ENCODE data around the gene AGBL1.
"Not testable (repeated sequence)": the region's sequence is repeated elsewhere in the genome, so short reads cannot be mapped to it uniquely, and the experiment has no call there.

AGBL1 gene

DNA sequence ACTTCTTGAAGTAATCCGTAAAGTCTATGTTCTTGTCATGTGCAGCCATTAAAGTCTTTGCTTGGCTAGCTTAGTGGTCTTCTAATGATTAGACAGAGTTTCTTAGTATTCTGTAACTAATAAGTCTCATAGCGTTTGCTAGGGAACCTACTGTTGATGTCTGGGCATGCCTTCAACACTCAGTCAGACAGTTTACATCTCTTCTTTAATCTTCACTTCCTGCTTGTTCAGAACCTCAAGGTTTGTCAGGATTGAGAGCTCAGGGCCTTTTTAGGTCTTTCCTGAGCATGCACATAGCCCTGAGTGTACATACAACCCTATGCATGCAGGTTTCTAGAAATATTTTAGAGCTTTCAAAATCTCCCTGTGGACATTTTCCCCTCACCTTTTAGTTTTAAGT is 426.3 kb downstream of the AGBL1 start:
- DNase-seq (ENCODE audit: low read depth), result no peak

GRCh38 chr15:86506401-86506800 is 426.7 kb downstream of the AGBL1 start:
- no peak for DNase-seq (ENCODE audit: low read depth)

- DNase-seq (ENCODE audit: low read depth), result no peak
Observed at GRCh38 chr15:86515625-86516024, 436.0 kb downstream of the AGBL1 start.

DNA sequence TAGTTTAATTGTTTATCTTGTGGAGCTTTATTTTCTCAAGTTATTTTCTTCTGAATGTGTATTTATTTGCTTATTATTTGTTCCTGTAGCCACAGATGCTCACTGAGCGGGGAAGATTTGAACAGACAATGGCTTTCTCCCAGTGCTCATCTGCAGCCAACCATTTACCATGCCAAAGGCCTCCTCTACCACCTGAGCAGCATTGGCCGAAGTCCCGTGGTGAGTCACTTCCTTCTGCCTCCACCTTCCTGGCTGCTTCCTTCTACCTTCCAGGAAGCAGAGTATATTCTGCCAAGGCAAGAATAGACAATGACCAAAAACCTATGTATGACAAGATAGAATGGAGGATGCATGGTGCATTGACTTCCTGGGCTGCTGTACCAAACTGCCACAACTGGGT is 443.1 kb downstream of the AGBL1 start:
- DNase-seq (ENCODE audit: low read depth), result no peak

DNA sequence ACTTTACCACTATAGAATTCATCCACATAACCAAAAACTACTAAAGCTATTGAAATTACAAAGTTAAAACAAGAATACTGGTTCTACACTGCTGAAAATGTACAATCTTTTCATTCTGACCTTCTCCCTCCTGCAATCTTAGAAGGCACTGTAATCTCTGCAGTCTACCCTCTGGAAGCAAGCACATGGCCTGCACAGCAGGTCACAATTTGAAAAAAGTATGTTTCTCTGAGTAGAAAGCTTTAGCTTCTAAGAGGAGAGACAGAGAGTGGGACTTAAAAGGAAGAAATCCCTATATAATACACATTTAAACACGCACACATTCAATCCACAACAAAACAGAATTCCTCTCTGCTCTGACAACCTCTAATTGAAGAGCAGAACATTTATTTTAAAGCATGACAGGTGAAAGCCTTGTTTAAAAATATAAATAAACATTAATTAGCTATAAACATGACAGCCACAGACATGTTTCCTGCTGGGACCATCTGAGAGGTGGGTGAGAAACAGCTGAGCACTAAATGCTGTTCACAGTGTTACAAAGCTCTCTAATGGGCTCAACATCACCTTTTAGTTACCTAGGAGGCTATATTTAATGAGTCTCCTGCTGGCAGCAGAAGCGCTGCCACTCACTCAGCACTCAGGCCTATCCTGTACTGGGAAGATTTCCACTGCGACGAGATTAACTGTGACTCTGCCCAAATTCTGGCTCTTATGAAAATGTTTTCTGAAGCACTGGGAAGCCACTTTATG is 447.4 kb downstream of the AGBL1 start:
- DNase-seq (ENCODE audit: low read depth), result no peak

- not testable (repeated sequence) for DNase-seq (ENCODE audit: low read depth)
Observed at GRCh38 chr15:86528094-86528493, 448.4 kb downstream of the AGBL1 start.

GRCh38 chr15:86538141-86538540 is 458.5 kb downstream of the AGBL1 start:
- no peak for DNase-seq (ENCODE audit: low read depth)

GRCh38 chr15:86540840-86541467 is 461.3 kb downstream of the AGBL1 start:
- DNase-seq (ENCODE audit: low read depth), result no peak

DNA sequence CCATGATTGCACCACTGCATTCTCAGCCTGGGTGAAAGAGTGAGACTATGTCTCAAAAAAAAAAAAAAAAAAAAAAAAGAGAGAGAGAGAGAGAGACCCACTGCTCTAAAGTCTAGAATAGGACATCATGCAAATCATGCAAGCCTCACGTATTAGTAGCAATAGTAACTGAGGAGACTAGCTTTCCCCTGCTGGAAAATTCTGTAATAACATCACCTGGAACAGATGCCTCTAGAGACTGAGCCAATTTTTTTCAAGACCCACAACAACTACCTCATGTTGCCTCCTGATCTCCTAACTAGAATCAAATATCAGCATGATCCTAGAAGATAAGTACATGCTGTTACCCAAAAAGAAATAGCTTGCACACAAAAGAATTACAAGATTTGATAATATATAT is 461.9 kb downstream of the AGBL1 start:
- no peak for DNase-seq (ENCODE audit: low read depth)

DNA sequence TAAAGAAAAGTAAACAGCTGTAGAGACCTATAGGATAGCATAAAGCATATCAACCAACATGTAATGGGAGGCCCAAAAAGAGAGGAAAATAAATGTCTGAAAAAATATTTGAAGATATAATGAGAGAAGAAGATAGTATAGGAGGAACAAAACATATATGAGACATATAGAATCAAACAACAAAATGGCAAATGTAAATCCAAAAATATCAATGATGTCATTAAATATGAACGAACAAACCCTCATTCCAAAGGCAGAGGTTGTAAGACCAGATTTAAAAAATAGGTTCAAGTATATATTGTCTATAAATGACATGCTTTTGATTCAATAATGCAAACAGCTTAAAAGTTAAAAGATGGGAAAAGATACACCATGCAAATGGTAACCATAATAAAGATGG is 470.4 kb downstream of the AGBL1 start:
- no peak for DNase-seq (ENCODE audit: low read depth)

- DNase-seq (ENCODE audit: low read depth), result no peak
Observed at GRCh38 chr15:86553108-86553507, 473.4 kb downstream of the AGBL1 start.

GRCh38 chr15:86555098-86555497 is 475.4 kb downstream of the AGBL1 start:
- no peak for DNase-seq (ENCODE audit: low read depth)

DNA sequence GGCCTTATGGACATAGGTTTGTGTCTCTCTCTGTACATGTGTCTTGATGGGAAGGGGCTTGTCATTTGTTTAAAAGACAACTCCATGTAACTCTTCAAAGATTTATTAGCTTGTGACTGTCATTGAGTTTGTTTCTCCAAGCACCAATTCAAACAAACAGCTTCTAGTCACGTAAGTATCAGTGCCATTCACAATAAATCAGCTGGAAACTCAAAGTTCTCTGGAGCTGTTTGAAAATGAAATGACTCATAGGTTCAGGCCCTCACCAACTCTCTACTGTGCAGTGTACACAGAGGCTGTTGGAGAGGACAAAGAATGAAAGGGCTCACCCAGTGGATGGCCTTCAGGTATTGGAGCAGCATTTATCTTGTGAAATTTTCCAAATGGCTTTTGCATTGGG is 476.3 kb downstream of the AGBL1 start:
- no peak for DNase-seq (ENCODE audit: low read depth)

GRCh38 chr15:86556396-86557017 is 476.8 kb downstream of the AGBL1 start:
- no peak for DNase-seq (ENCODE audit: low read depth)

DNA sequence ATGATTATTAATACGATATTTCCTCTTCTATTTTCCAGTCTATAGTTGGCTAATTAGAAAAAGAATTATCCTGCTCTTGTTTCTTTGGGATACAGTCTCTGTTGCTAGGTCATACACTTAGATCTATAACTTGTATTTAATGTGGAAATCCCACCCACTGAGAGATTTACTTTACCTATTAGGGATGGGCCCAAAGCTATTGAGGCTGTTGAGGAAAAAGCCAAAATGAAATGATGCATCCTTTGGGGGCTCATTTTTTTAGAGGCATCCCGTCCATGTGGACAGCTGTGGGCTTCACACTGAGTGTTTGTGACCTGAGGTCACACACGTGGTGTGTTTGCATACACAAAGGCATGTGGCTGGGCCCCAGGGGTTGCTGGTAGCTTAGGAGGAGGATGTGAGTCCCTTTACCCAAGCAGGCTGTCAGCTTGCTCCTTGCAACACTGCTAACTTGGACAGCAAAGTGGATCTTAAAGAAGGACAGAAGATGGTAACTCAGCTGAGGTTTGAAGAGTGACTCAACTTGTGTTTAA is 477.4 kb downstream of the AGBL1 start:
- no peak for DNase-seq (ENCODE audit: low read depth)

DNA sequence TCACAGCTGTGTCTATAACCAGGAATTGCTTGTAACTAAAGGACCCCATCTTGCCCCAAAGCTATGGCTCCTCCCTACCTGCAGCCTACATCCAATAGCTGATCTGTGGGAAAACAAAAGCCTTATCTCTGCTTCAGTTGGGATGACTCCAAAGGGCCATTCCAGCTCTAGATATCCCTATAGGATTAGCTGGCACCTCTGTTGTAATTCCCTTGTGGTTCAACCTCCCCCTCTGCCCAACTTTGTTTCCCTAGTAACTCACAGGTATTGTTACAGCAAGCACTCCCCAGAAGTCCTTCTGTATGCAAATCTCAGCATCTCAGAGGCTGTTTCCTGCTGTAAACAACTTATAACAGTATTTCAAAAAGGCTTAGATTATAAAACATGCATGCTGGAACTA is 478.6 kb downstream of the AGBL1 start:
- DNase-seq (ENCODE audit: low read depth), result no peak

GRCh38 chr15:86558686-86559085 is 479.0 kb downstream of the AGBL1 start:
- DNase-seq (ENCODE audit: low read depth), result no peak

GRCh38 chr15:86568378-86568777 is 488.7 kb downstream of the AGBL1 start:
- DNase-seq (ENCODE audit: low read depth), result no peak

DNA sequence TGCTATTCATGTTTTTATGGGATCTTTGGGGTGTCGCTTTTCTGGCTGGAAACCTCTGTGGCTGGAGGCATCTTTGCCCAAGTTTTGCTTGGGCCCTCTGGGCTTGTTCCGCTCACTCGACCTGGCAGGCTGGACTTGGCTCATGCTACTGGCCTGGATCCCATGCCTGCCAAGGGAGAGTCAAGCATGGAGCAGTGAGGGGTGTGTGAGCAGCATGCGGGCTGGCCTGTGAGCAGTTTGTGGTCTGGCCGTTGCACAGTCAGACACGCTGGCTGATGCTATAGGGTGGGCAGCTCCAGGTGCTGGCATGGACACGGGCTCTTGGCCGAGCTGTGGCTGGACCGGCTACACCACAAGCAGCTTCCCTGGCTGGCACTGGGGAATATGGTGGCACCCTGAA is 491.1 kb downstream of the AGBL1 start:
- no peak for DNase-seq (ENCODE audit: low read depth)

- DNase-seq (ENCODE audit: low read depth), result no peak
Observed at GRCh38 chr15:86571873-86572272, 492.2 kb downstream of the AGBL1 start.

DNA sequence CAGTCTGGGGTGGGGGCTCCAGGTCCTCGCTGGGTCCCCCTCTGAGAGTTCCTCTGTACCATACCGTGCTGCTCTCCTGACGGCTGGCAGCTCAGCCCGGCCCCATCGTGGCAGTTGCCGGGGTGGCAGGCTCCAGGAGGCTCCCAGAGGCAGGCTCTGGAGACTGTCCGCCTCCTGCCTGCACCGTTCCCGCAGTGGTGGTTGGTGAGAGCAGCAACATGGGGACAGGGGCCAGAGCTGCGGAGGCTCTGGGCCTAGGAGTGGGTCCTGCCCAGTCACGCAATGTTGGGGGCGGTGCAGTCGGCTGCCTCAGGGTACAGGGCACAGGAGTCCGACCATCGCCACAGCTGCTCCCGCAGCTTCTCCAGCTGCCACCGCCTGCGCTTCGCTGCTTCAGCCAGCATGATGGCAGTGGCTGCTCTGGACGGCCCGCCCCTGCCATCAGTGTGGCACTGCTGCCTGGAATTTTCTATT is 492.7 kb downstream of the AGBL1 start:
- DNase-seq (ENCODE audit: low read depth), result no peak

- DNase-seq (ENCODE audit: low read depth), result no peak
Observed at GRCh38 chr15:86573476-86573875, 493.8 kb downstream of the AGBL1 start.

DNA sequence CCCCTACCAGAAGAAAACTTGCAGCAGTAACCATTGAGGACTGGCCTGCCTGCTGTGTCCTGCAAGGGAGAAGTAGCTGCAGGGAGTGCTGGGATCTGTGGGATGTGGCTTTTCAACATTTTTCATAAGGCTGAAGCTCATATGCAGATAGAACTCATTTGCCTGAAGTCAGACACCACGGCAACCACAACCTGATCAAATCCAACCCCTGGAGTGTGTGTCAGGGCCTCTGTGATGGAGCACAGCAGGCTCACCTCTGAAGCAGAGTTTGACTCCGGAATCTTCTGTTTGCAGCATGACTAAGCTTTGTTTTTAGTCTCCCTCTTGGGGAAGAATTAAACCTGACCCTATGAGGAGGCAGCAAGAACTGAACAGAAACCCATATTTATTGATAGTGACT is 508.7 kb downstream of the AGBL1 start:
- no peak for DNase-seq (ENCODE audit: low read depth)

Measured in stimulated activated CD8-positive, alpha-beta memory T cell treated with anti-CD3 and anti-CD28 coated beads, Interleukin-12 subunit alpha, Interleukin-12 subunit beta, amount 100 ng/mL, for 1 hour (primary cell).